22Rv1 (cell line): ENCODE results near the gene FAM76B.

Source experiments
- ZFX ChIP-seq: fragments of 450-650 bp; IDR thresholded peaks from 2 replicates; pipeline ENCODE4 v1.6.1; 2017; ENCODE audit warnings: antibody characterized with exemption, borderline replicate concordance
- TF ChIP-seq, protein P1 (sequence below): fragments of 450-650 bp; IDR thresholded peaks from 2 replicates; pipeline ENCODE4 v1.5.1; 2017; ENCODE audit warnings: mild to moderate bottlenecking

DNA sequence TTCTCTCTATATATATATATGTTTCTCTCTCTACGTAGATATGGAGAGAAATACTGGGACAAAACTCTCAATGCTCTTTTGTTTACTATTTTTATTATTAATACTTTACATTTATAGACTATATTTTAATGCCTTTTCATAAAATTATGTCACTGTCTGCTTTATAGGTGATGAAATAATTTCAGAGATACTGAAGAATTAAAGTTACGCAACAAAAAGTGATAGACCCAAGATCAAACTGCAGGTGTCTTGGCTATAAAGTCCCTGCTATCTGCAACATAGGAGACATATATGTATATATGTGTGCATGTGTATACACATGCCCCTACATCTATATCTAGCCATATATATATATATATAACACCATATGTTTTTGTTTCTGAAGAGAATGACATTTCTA, 60.8 kb downstream of the FAM76B start:
- TF ChIP-seq, protein P1, sequence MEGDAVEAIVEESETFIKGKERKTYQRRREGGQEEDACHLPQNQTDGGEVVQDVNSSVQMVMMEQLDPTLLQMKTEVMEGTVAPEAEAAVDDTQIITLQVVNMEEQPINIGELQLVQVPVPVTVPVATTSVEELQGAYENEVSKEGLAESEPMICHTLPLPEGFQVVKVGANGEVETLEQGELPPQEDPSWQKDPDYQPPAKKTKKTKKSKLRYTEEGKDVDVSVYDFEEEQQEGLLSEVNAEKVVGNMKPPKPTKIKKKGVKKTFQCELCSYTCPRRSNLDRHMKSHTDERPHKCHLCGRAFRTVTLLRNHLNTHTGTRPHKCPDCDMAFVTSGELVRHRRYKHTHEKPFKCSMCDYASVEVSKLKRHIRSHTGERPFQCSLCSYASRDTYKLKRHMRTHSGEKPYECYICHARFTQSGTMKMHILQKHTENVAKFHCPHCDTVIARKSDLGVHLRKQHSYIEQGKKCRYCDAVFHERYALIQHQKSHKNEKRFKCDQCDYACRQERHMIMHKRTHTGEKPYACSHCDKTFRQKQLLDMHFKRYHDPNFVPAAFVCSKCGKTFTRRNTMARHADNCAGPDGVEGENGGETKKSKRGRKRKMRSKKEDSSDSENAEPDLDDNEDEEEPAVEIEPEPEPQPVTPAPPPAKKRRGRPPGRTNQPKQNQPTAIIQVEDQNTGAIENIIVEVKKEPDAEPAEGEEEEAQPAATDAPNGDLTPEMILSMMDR, result no peak
- no peak for TF ChIP-seq ZFX
